Caco-2 (cell line): ENCODE measurements around the gene CSTPP1. TPM values are rescaled to one million over a fixed set of nuclear protein-coding genes. Genes with fewer than 3 reads are reported as not detected.

ENCODE experiments used
- BruUV-seq: library from RNA; stranded (reverse); fragments of 400-500 nt; replicated peaks from 2 replicates; lab custom pipeline; 2021; lab: Mats Ljungman, UMichigan
- CTCF ChIA-PET: fragments of 300-600 bp; sonication (Branson Sonifier 250); formaldehyde crosslinking; loops from one replicate; lab custom pipeline; 2022; ENCODE audit warnings: antibody characterized with exemption; lab: Charles Lee
- POLR2A ChIA-PET: fragments of 300-600 bp; sonication (Branson Sonifier 250); formaldehyde crosslinking; loops from one replicate; lab custom pipeline; 2022; ENCODE audit warnings: antibody characterized with exemption; lab: Charles Lee
- DNase-seq, 2 experiments: peaks; one replicate each; pipeline versions ENCODE4 v3.0.0 to v3.0.0-alpha.2; 2020 to 2022
- H3K27me3 ChIP-seq: replicated peaks from 2 replicates; pipeline ENCODE4 v1.6.0; 2011; ENCODE audit warnings: low read length; ENCODE audit not compliant: control insufficient read depth, insufficient read depth
- H3K36me3 ChIP-seq: 2 replicates; pipeline ENCODE4 v1.5.1; 2011; ENCODE audit warnings: low read length; ENCODE audit not compliant: control insufficient read depth, insufficient read depth
- H3K4me1 ChIP-seq: fragments of 250-450 bp; sonication (Bioruptor Pico); 2 replicates; pipeline ENCODE4 v1.5.1; 2020; ENCODE audit warnings: mild to moderate bottlenecking
- H3K4me3 ChIP-seq: 2 replicates; pipeline ENCODE4 v1.5.1; 2011; ENCODE audit warnings: low read depth, mild to moderate bottlenecking, control low read depth, low read length
- H3K9me3 ChIP-seq: fragments of 250-450 bp; sonication (Bioruptor Pico); 2 replicates; pipeline ENCODE4 v1.5.1; 2020; ENCODE audit warnings: mild to moderate bottlenecking, moderate library complexity
- H3K27ac Mint-ChIP-seq: one replicate; pipeline ENCODE4 v1.8.0; 2022; ENCODE audit warnings: mixed read lengths; ENCODE audit not compliant: unreplicated experiment
- H3K27me3 Mint-ChIP-seq: one replicate; pipeline ENCODE4 v1.8.0; 2022; ENCODE audit warnings: mixed read lengths; ENCODE audit not compliant: insufficient read depth, unreplicated experiment
- H3K36me3 Mint-ChIP-seq: one replicate; pipeline ENCODE4 v1.8.0; 2022; ENCODE audit warnings: mild to moderate bottlenecking, mixed read lengths; ENCODE audit not compliant: insufficient read depth, unreplicated experiment
- H3K4me1 Mint-ChIP-seq: one replicate; pipeline ENCODE4 v1.8.0; 2022; ENCODE audit warnings: low read depth, mixed read lengths; ENCODE audit not compliant: unreplicated experiment
- H3K4me3 Mint-ChIP-seq: one replicate; pipeline ENCODE4 v1.8.0; 2022; ENCODE audit warnings: mild to moderate bottlenecking, moderate library complexity, mixed read lengths; ENCODE audit not compliant: unreplicated experiment
- H3K9me3 Mint-ChIP-seq: one replicate; pipeline ENCODE4 v1.8.0; 2022; ENCODE audit warnings: mixed read lengths; ENCODE audit not compliant: unreplicated experiment
- intact Hi-C: fragments of 100-400 bp; cut with micrococcal nuclease; formaldehyde crosslinking; loops from one replicate; pipeline ENCODE4 v1.10.0; 2022; ENCODE audit not compliant: unreplicated experiment
- total RNA-seq: library from RNA; stranded (reverse); gene quantifications from 2 replicates; pipeline ENCODE4 v1.2.3, GENCODE V29; 2022
- TF ChIP-seq, protein P1 (sequence below), 2 experiments: fragments of 200-600 bp in 1 of 2; IDR thresholded peaks; 1 replicate in 1 of 2; 2 replicates in 1 of 2; pipeline versions ENCODE4 v1.5.1 to v1.8.0; 2011 to 2022; ENCODE audit warnings: antibody characterized with exemption in 1 of 2, control low read depth in 1 of 2, inconsistent platforms in 1 of 2, low read depth in 1 of 2, low read length in 1 of 2, mild to moderate bottlenecking in 1 of 2, moderate library complexity in 1 of 2; ENCODE audit not compliant: insufficient read depth in 1 of 2, severe bottlenecking in 1 of 2, unreplicated experiment in 1 of 2

CSTPP1 gene
- total RNA-seq, 1 experiment from 2014 or later: 22.9 TPM

DNA sequence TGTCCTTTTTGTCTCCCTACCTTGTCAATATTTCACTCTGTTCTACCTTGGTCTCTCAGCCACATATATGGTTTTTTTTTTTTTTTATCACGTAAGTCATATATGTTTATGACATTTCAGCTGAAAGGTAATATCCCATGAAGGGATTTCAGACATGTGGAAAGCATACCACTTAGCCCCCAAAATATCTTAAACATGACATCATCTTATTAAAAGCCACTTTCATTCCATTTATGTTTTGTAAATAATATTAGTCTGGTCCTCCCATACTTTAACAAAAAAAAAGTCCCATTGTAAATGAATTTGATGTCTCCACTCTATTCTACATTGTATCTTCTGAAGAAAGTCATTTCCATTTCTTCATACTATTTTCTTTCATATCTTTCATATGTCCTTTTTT lies 85.4 kb downstream of the CSTPP1 start:
- no TSS peak for BruUV-seq
- no peak for DNase-seq
- Histone ChIP-seq H3K4me3 (no peak overlapping the region), H3K36me3 (no peaks in the 10 kb centered on the region), H3K4me1 (no peaks in the 10 kb centered on the region), H3K9me3 (no peaks in the 10 kb centered on the region), H3K27me3 (no peaks in the 10 kb centered on the region)
- Mint-ChIP-seq H3K9me3 (no peaks in the 10 kb centered on the region), H3K4me1 (no peaks in the 10 kb centered on the region), H3K4me3 (no peak overlapping the region), H3K27me3 (no peaks in the 10 kb centered on the region), H3K27ac (no peak overlapping the region), H3K36me3 (no peaks in the 10 kb centered on the region)
- ChIA-PET POLR2A (no interaction called here), CTCF (no interaction called here)
- TF ChIP-seq, protein P1, sequence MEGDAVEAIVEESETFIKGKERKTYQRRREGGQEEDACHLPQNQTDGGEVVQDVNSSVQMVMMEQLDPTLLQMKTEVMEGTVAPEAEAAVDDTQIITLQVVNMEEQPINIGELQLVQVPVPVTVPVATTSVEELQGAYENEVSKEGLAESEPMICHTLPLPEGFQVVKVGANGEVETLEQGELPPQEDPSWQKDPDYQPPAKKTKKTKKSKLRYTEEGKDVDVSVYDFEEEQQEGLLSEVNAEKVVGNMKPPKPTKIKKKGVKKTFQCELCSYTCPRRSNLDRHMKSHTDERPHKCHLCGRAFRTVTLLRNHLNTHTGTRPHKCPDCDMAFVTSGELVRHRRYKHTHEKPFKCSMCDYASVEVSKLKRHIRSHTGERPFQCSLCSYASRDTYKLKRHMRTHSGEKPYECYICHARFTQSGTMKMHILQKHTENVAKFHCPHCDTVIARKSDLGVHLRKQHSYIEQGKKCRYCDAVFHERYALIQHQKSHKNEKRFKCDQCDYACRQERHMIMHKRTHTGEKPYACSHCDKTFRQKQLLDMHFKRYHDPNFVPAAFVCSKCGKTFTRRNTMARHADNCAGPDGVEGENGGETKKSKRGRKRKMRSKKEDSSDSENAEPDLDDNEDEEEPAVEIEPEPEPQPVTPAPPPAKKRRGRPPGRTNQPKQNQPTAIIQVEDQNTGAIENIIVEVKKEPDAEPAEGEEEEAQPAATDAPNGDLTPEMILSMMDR (IDR thresholded peaks at IDR 0.05; ENCODE audit: insufficient read depth in 1 of 2, low read depth in 1 of 2, low read length in 1 of 2, severe bottlenecking in 1 of 2, unreplicated experiment in 1 of 2): no peak
- intact Hi-C loops: loop anchor here (10.0 kb wide), 1 partner anchor 133 kb away; no protein-coding TSS in a partner anchor

DNA sequence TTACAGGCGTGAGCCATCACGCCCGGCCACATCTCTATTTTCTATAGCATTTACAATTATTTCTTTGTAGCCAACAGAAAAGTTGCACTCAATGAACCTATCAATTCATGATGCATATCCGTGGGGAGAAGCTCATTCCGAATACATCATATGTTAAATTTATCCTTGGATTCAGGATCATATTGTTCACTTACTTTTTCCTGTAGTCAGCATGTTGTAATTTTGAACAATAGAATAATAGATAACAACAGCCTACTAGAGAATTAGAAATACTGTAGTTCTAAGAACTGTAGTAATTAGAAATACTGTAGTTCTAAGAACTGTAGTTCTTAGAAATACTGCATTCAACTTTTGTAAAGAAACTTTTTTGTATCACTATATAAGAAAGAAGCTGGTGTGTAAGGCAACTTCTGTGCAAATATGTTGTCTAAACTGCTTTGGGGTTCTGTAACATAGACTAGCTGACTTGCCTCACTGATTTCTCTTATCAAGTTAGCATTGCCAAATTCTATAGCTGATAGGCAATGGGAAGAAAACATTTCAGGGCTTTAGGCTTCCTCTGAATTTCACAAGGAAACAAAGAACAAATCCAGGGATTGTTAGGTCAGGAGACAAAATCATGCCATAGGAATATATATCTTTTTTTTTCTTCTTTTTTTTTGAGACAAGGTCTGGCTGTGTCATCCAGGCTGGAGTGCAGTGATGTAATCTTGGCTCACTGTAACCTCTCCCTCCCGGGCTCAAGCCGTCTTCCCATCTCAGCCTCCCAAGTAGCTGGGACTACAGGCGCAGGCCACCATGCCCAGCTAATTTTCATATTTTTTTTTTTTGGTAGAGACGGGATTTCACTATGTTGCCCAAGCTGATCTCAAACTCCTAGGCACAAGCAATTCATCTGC lies 91.9 kb downstream of the CSTPP1 start:
- intact Hi-C loops: loop anchor here (10.0 kb wide), 1 partner anchor 126 kb away; no protein-coding TSS in a partner anchor
- Histone ChIP-seq H3K4me3 (no peak overlapping the region), H3K9me3 (no peaks in the 10 kb centered on the region), H3K36me3 (no peaks in the 10 kb centered on the region), H3K4me1 (peaks cover 1% of the 10 kb centered on the region; the same call in 1 of the 2 replicates), H3K27me3 (no peaks in the 10 kb centered on the region)
- POLR2A ChIA-PET: no interaction called here
- CTCF ChIA-PET: no interaction called here
- peaks cover 4% of the 10 kb centered on the region for H3K4me1 Mint-ChIP-seq
- H3K27me3 Mint-ChIP-seq: no peaks in the 10 kb centered on the region
- no peaks in the 10 kb centered on the region for H3K36me3 Mint-ChIP-seq
- no TSS peak for BruUV-seq
- no peak for DNase-seq
- no peak overlapping the region for H3K27ac Mint-ChIP-seq
- no peak overlapping the region for H3K4me3 Mint-ChIP-seq
- no peaks in the 10 kb centered on the region for H3K9me3 Mint-ChIP-seq
- TF ChIP-seq, protein P1 (IDR thresholded peaks at IDR 0.05; ENCODE audit: insufficient read depth in 1 of 2, low read depth in 1 of 2, low read length in 1 of 2, severe bottlenecking in 1 of 2, unreplicated experiment in 1 of 2): no peak

DNA sequence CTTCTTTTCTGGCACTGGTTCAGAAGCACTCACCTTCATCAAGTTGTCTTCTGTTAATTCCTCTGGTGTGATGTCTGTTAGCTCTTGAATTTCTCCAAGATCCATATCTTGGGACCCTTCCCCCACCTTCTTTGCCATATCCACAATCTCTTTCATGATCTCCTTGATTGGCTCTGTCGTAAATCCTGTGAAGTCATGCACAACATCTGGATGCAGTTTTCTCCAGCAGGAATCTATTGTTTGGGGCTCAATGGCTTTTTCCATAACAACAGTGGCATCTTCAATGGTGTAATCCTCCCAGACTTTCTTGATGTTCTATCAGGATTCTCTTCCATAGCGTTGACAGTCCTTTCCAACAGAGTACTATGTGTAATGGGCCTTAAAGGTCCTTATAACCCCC lies 96.9 kb downstream of the CSTPP1 start:
- H3K27me3 ChIP-seq: no peaks in the 10 kb centered on the region

More for the DNA sequence above, 96.9 kb downstream of the CSTPP1 start:
- POLR2A ChIA-PET: no interaction called here
- TF ChIP-seq, protein P1 (IDR thresholded peaks at IDR 0.05; ENCODE audit: insufficient read depth in 1 of 2, low read depth in 1 of 2, low read length in 1 of 2, severe bottlenecking in 1 of 2, unreplicated experiment in 1 of 2): no peak
- Histone ChIP-seq H3K4me1 (peaks cover 4% of the 10 kb centered on the region; the same call in 1 of the 2 replicates), H3K9me3 (no peaks in the 10 kb centered on the region), H3K4me3 (no peak overlapping the region), H3K36me3 (no peaks in the 10 kb centered on the region)
- Mint-ChIP-seq H3K27ac (no peak overlapping the region), H3K4me3 (no peak overlapping the region), H3K27me3 (no peaks in the 10 kb centered on the region), H3K4me1 (peaks cover 6% of the 10 kb centered on the region), H3K36me3 (no peaks in the 10 kb centered on the region), H3K9me3 (no peaks in the 10 kb centered on the region)
- BruUV-seq: no TSS peak
- CTCF ChIA-PET: no interaction called here
- DNase-seq: no peak
- intact Hi-C loops: no loop called here
